Right ventricle myocardium superior (tissue), 1 donor: ENCODE results near the gene AFAP1. TPM values are rescaled to one million over a fixed set of nuclear protein-coding genes. Genes with fewer than 3 reads are reported as not detected.
A peak's percentile ranks its signal among the peaks of the same experiment; 100 is the strongest.

Experiments
- ATAC-seq: fragments of 200-7000 bp; cut with Tn5 transposase; one replicate; pipeline ENCODE4 v1.9.1; 2020; ENCODE audit warnings: mild to moderate bottlenecking; ENCODE audit not compliant: poor library complexity
- DNase-seq: peaks from one replicate; pipeline ENCODE4 v3.0.0-alpha.2; 2020
- intact Hi-C: fragments of 100-400 bp; cut with DNase I; formaldehyde crosslinking; loops from one replicate; pipeline ENCODE4 v1.11.2; 2022
- total RNA-seq: library from RNA; stranded (reverse); fragmentation: NEBNext Ultra II Directional; extraction: Animal tissue kit (Norgen Biotek cat#: 25700); gene quantifications from one replicate; pipeline ENCODE4 v1.2.1, GENCODE V29; 2021
- donor health status: DM: no; HTN: yes; CAD: no; lungs with severe emphysema.

The AFAP1 gene
- total RNA-seq, 1 donor from 2014 or later, result 6.2 TPM

- intact Hi-C loops, result no loop called here
- ATAC-seq (no peak), DNase-seq (no peak)
Observed at GRCh38 chr4:7880683-7881082, 59.0 kb downstream of the AFAP1 start.

DNA sequence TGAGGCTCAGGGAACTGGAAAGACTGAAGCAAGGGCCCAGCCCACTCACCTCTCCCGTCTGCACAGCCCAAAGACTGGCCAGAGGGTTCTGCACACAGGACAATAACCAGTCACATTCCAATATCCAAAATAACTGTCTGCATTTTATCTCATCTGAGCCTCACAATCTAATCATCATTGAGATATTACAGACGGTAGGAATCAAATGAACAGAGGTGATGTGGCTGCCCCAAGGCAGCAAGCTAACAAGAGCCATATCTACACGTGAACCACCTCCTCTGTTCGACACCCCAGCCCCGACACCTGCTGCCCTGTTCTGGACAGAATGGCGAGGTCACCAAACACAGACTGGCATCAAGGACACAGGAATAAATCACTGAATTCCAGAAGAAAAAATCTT is 60.5 kb downstream of the AFAP1 start:
- intact Hi-C loops, result no loop called here

GRCh38 chr4:7878323-7878722 is 61.3 kb downstream of the AFAP1 start:
- ATAC-seq (no peak), DNase-seq (no peak)
- intact Hi-C loops, result no loop called here

More for the DNA sequence above, 60.5 kb downstream of the AFAP1 start:
- no peak for DNase-seq
- ATAC-seq, result no peak

- ATAC-seq (no peak), DNase-seq (no peak)
- intact Hi-C loops, result no loop called here
Observed at GRCh38 chr4:7877176-7877575, 62.5 kb downstream of the AFAP1 start.

DNA sequence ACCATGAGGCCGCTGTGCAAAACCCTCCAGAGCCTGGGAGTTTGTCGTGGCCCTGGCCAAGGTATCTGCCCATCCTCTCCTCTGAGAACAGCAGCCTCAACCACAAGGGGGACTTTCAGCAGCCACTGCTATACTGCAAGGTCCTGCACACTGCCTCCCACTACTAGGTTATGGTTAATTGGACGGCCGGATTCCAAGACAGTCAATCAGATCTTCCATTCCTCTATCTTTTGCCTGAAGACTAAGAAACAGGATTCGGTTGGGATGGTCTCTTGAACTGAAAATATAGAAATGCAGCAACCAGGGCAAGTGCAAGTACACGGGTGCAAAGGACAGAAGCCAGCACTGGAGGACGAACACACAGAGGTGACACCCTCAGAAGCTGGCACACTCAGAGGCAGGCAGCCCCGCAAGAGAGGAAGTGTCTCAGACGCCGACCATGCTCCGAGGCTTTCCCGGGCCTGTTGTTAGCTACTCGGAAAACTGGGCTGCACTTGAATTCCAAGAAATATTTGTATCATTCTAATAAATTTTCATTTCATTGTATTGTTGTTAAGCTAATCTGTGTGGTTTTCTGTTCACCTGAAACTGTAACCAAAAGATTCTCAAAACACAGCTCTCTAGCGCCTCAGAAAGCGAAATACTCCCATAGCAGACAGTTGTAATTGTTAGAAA is 63.3 kb downstream of the AFAP1 start:
- DNase-seq (no peak), ATAC-seq (peak; percentile 25)
- intact Hi-C loops, result no loop called here

DNA sequence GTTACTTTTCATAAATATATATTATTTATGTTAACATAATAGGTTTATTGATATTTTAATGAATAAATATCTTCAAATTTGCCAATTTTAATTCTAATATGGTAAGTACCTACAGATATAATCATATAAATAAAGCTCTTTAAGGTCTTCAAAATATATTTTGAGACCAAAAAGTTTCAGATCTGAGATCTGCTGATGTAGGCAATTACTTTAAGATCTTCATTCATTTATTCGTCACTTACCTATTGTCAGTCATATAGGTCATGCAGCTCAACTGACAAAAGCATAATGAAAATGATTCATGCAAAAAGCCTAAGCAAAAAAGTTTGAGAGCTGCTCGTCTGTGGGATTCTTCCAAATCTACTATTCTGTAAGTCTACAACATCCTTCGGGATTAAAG is 64.8 kb downstream of the AFAP1 start:
- DNase-seq (no peak), ATAC-seq (no peak)
- intact Hi-C loops, result no loop called here

DNA sequence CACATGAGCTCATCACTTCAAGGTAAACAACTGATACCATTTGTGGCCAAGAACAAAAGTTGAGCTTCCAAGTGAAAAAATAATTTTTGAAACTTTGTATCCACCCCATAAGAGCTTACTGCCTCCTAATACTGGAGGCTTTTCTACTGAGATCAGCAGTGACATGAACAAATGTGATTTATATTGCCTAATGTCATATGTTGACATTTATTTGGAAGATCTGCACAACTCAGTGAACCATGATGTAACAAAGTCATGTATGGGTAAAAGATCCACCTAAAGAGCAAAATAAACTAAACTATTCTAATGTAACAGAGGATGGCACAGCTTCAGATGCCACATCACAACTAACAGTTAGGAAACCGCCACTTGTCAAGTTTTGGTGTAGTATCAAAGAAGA is 65.8 kb downstream of the AFAP1 start:
- intact Hi-C loops, result no loop called here
- no peak for ATAC-seq

DNA sequence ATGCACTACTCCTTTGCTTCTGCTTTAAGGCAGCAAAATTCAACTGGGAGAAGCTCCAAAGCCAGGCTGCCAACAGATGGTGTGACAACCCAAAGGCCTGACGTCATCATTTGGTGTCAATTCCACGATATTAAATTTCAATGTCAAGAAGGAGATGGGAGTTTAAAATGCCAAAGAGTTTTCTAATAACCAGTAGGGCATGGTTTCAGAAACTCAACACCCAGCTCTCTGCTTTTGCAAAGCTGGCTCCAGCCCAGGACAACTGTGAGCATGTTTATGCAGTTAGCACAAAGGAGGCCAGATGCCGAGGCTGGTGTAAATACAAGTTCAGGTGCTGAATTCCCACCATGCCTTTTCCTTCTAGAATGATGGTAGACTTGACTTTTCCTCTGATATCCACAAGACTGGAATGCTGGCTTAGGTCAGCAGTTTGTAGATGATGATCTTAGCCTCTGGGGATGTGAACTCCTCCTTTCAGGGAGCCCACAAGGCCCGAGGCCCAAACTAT is 67.3 kb downstream of the AFAP1 start:
- ATAC-seq, result peak; percentile 57
- DNase-seq, result peak; percentile 61
- intact Hi-C loops, result no loop called here

More for the DNA sequence above, 65.8 kb downstream of the AFAP1 start:
- no peak for DNase-seq

- DNase-seq (no peak), ATAC-seq (peak; percentile 19)
- intact Hi-C loops, result no loop called here
Observed at GRCh38 chr4:7871356-7871755, 68.3 kb downstream of the AFAP1 start.

- DNase-seq, result no peak
- intact Hi-C loops, result no loop called here
- ATAC-seq, result no peak
Observed at GRCh38 chr4:7868892-7869471, 70.7 kb downstream of the AFAP1 start.

DNA sequence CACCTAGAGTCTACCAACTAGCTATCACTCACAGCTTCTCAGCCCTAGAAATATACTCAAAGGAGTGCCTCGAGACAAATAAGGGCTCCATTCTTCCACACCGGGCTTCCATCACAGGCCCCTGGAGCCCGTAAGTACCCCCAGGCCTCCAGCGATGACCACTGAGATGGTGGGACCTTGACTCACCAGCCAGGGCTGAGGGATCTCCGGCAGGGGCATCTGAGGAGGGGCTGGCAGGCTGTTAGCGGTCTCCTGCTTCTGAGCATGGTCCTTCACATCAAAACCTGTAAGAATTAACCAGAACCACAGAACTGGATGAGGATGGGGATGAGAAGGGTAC is 71.3 kb downstream of the AFAP1 start:
- DNase-seq (no peak), ATAC-seq (no peak)
- intact Hi-C loops, result no loop called here

- ATAC-seq, result no peak
- intact Hi-C loops, result no loop called here
Observed at GRCh38 chr4:7867701-7868435, 71.8 kb downstream of the AFAP1 start.

GRCh38 chr4:7867191-7867590 is 72.5 kb downstream of the AFAP1 start:
- DNase-seq, result no peak
- intact Hi-C loops, result no loop called here
- no peak for ATAC-seq

More at GRCh38 chr4:7867701-7868435, 71.8 kb downstream of the AFAP1 start:
- DNase-seq, result no peak

DNA sequence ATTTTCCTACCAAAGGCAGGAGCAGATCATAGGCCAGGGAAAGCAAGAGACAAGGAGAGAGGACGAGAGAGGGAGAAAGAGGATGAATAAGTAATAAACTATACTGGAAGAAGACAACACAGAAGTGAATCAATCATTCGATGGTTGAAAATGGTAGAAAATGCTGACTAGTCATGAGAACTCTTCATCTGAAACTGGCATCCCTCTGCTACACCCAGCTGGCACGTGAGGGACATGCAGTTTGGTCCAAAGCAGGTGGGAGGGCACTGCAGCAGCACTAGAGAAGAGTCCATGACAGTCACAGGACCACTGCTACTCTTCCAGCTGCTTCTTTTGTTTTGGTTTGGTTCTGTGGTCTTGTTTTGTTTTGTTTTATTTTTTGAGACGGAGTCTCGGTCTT is 74.1 kb downstream of the AFAP1 start:
- intact Hi-C loops, result no loop called here

GRCh38 chr4:7864685-7865084 is 75.0 kb downstream of the AFAP1 start:
- intact Hi-C loops, result no loop called here
- no peak for DNase-seq
- no peak for ATAC-seq

More for the DNA sequence above, 74.1 kb downstream of the AFAP1 start:
- no peak for ATAC-seq
- DNase-seq, result no peak

- ATAC-seq, result no peak
Observed at GRCh38 chr4:7863911-7864681, 75.6 kb downstream of the AFAP1 start.

DNA sequence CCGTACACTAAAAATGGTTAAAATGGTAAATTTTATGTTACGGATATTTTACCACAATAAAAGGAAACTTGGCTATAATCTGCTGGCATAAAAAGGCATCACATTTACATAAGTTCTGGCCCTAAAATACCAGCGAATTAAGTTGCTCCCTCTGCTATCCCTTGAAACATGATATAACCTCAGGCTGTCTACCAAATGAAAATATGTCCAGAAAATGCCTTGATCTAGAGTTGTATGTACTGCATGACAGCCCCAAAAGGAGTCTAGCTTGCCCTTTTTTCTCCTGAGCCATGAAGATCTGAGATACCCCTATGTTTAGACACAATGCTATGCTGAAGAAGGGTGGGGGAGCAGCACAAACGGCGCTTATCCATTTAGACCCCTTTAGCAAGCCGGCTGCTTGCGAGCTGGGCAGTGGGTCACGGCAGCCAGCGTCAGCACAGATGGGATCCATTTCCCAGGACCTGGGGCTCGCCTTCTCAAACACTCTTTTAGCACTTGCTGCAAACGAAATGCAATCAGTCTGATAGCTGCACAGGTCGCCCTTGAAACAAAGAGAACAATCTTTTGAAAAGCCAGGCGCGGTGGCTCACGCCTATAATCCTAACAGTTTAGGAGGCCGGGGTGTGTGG is 77.0 kb downstream of the AFAP1 start:
- ATAC-seq (no peak), DNase-seq (no peak)
- intact Hi-C loops, result no loop called here

More at GRCh38 chr4:7863911-7864681, 75.6 kb downstream of the AFAP1 start:
- no peak for DNase-seq
- intact Hi-C loops, result no loop called here

DNA sequence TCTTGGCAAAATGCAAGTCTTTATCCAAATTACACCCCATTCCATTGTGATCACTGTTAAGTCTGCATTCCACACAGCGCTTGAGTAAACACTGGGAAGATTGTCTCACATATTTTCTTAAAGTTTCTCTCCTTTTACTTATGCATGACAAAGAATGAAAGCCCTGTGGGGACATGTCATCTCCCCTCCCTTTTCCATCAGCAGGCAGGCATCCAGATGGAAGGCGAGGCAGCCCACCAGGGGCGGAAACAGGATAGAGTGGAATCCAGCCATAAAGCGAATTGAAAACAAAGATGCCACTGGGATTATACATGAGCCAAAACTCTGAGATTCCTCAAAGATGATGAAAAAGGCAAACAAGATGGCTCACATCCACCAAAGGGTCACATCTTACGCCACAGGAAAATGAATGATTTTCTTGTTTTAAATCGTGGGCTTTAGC is 78.2 kb downstream of the AFAP1 start:
- intact Hi-C loops, result no loop called here
- peak; percentile 65 for ATAC-seq
- DNase-seq, result peak; percentile 63
